WERI-Rb-1 (cell line): ENCODE measurements around the gene SLC22A5.
"Not testable (repeated sequence)": the region's sequence is repeated elsewhere in the genome, so short reads cannot be mapped to it uniquely, and the experiment has no call there.

Experiments used
- DNase-seq: peaks from one replicate; pipeline ENCODE4 v3.0.0-alpha.2; 2020
- H3K27ac ChIP-seq: fragments of 250-450 bp; sonication (Bioruptor Pico); 2 replicates; pipeline ENCODE4 v1.5.1; 2020; ENCODE audit warnings: mild to moderate bottlenecking, moderate library complexity
- H3K27me3 ChIP-seq: fragments of 250-450 bp; sonication (Bioruptor Pico); 2 replicates; pipeline ENCODE4 v1.5.1; 2021; ENCODE audit warnings: mild to moderate bottlenecking, low read depth, moderate library complexity; ENCODE audit not compliant: insufficient read depth, severe bottlenecking
- H3K36me3 ChIP-seq: fragments of 250-450 bp; sonication (Bioruptor Pico); 2 replicates; pipeline ENCODE4 v1.5.1; 2020; ENCODE audit warnings: mild to moderate bottlenecking, moderate library complexity
- H3K4me3 ChIP-seq: 2 replicates; pipeline ENCODE4 v1.5.1; 2011; ENCODE audit warnings: low read depth, mild to moderate bottlenecking, control low read depth, low read length
- H3K9me3 ChIP-seq: fragments of 250-450 bp; sonication (Bioruptor Pico); 2 replicates; pipeline ENCODE4 v1.5.1; 2021; ENCODE audit warnings: mild to moderate bottlenecking, moderate library complexity; ENCODE audit not compliant: severe bottlenecking
- CTCF ChIP-seq: IDR thresholded peaks from 2 replicates; pipeline ENCODE4 v1.5.1; 2011; ENCODE audit warnings: low read depth, mild to moderate bottlenecking, control low read depth, inconsistent platforms, low read length

Gene SLC22A5

DNA sequence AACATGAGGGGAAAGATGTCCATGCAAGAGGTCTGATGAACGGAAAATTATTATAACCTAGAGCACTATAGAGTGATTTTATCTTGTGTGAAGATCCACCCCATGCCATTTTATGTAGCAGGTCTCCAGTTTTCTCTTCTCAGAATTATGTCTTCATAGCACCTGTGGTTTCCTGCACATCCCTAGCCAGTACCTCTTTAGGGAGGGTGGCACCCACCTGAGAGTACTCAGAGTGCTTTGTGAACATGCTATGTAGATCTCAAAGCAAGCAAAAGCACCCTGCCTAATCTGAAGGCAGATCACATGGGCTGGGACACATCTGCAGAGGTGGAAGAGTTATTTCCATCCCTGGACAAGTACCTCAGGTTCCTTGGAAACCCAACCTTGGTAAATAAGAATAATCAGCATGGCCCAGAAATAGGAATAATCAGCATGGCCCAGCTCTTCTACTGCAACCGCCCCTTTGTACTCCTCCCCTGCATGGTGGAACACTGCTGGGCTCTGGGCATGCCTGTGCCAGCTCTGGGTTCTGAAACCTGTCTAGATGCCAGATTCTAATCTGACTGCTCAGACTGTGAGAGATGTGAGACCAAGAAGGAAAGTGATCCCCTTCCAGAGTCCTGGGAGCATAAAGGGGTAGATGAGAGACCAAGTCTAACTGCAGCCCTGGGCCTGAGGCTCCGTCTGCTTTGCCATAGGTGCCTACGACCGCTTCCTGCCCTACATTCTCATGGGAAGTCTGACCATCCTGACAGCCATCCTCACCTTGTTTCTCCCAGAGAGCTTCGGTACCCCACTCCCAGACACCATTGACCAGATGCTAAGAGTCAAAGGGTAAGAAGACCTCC is 23.7 kb downstream of the SLC22A5 start:
- no peaks in the 10 kb centered on the region for H3K27me3 ChIP-seq
- peaks cover 6% of the 10 kb centered on the region for H3K36me3 ChIP-seq
- TF ChIP-seq CTCF = no peak
- H3K4me3 ChIP-seq = no peak overlapping the region
- no peak overlapping the region for H3K27ac ChIP-seq
- H3K9me3 ChIP-seq = no peaks in the 10 kb centered on the region
- DNase-seq = no peak

GRCh38 chr5:132394667-132395259 is 25.3 kb downstream of the SLC22A5 start:
- Histone ChIP-seq H3K36me3 (peaks cover 6% of the 10 kb centered on the region), H3K4me3 (no peak overlapping the region), H3K27me3 (no peaks in the 10 kb centered on the region), H3K27ac (no peak overlapping the region), H3K9me3 (no peaks in the 10 kb centered on the region)
- no peak for DNase-seq
- no peak for TF ChIP-seq CTCF

- Histone ChIP-seq H3K9me3 (no peaks in the 10 kb centered on the region), H3K27ac (no peak overlapping the region), H3K4me3 (no peak overlapping the region), H3K36me3 (peaks cover 6% of the 10 kb centered on the region), H3K27me3 (no peaks in the 10 kb centered on the region)
- TF ChIP-seq CTCF = no peak
- DNase-seq = no peak
Observed at GRCh38 chr5:132396589-132397031, 27.1 kb downstream of the SLC22A5 start.

DNA sequence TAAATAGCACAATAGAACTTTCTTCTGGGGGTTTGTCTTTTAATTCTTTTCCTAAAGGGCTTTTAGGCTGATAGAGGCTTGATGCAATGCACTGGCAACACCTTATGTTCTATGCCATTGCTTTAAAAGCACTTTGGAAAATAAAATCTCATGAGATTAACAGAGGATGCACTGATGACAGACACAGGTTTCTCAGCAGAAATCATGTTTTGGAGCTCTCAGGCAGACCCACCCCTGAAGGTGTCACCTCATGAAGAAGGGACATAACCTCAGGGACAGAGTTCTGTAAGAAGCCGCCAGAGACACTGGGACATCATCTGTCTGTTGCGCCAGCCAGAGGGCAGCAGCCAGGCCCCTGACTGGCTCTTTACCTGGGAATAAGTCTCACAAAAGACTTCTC is 27.7 kb downstream of the SLC22A5 start:
- H3K27ac ChIP-seq = no peak overlapping the region
- H3K27me3 ChIP-seq = no peaks in the 10 kb centered on the region
- no peak overlapping the region for H3K4me3 ChIP-seq
- no peak for DNase-seq
- peaks cover 6% of the 10 kb centered on the region for H3K36me3 ChIP-seq
- no peak for TF ChIP-seq CTCF
- no peaks in the 10 kb centered on the region for H3K9me3 ChIP-seq

DNA sequence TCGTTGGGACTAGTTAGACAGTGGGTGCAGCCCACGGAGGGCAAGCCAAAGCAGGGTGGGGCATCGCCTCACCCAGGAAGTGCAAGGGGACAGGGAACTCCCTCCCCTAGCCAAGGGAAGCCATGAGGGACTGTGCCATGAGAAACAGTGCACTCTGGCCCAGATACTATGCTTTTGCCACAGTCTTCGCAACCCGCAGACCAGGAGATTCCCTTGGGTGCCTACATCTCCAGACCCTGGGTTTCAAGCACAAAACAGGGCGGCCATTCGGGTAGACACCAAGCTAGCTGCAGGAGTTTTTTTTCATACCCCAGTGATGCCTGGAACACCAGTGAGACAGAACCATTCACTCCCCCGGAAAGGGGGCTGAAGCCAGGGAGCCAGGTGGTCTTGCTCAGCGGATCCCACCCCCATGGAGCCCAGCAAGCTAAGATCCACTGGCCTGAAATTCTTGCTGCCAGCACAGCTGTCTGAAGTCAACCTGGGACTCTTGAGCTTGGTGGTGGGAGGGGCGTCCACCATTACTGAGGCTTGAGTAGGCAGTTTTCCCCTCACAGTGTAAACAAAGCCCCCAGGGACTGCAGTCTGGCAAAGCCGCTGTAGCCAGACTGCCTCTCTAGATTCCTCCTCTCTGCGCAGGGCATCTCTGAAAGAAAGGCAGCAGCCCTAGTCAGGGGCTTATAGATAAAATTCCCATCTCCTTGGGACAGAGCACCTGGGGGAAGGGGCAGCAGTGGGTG is 28.6 kb downstream of the SLC22A5 start:
- H3K27me3 ChIP-seq, H3K4me3 ChIP-seq, H3K27ac ChIP-seq, H3K36me3 ChIP-seq, H3K9me3 ChIP-seq, DNase-seq: not testable (repeated sequence)

GRCh38 chr5:132404041-132404440 is 34.5 kb downstream of the SLC22A5 start:
- H3K4me3 ChIP-seq, H3K27ac ChIP-seq, H3K36me3 ChIP-seq, H3K9me3 ChIP-seq, DNase-seq, H3K27me3 ChIP-seq: not testable (repeated sequence)
